ENCODE results near the gene ARID5B. TPM values are rescaled to one million over a fixed set of nuclear protein-coding genes. Genes with fewer than 3 reads are reported as not detected.
"Not testable (repeated sequence)": the region's sequence is repeated elsewhere in the genome, so short reads cannot be mapped to it uniquely, and the experiment has no call there.

ARID5B gene, protein sequence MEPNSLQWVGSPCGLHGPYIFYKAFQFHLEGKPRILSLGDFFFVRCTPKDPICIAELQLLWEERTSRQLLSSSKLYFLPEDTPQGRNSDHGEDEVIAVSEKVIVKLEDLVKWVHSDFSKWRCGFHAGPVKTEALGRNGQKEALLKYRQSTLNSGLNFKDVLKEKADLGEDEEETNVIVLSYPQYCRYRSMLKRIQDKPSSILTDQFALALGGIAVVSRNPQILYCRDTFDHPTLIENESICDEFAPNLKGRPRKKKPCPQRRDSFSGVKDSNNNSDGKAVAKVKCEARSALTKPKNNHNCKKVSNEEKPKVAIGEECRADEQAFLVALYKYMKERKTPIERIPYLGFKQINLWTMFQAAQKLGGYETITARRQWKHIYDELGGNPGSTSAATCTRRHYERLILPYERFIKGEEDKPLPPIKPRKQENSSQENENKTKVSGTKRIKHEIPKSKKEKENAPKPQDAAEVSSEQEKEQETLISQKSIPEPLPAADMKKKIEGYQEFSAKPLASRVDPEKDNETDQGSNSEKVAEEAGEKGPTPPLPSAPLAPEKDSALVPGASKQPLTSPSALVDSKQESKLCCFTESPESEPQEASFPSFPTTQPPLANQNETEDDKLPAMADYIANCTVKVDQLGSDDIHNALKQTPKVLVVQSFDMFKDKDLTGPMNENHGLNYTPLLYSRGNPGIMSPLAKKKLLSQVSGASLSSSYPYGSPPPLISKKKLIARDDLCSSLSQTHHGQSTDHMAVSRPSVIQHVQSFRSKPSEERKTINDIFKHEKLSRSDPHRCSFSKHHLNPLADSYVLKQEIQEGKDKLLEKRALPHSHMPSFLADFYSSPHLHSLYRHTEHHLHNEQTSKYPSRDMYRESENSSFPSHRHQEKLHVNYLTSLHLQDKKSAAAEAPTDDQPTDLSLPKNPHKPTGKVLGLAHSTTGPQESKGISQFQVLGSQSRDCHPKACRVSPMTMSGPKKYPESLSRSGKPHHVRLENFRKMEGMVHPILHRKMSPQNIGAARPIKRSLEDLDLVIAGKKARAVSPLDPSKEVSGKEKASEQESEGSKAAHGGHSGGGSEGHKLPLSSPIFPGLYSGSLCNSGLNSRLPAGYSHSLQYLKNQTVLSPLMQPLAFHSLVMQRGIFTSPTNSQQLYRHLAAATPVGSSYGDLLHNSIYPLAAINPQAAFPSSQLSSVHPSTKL
- 63.7 TPM for total RNA-seq

DNA sequence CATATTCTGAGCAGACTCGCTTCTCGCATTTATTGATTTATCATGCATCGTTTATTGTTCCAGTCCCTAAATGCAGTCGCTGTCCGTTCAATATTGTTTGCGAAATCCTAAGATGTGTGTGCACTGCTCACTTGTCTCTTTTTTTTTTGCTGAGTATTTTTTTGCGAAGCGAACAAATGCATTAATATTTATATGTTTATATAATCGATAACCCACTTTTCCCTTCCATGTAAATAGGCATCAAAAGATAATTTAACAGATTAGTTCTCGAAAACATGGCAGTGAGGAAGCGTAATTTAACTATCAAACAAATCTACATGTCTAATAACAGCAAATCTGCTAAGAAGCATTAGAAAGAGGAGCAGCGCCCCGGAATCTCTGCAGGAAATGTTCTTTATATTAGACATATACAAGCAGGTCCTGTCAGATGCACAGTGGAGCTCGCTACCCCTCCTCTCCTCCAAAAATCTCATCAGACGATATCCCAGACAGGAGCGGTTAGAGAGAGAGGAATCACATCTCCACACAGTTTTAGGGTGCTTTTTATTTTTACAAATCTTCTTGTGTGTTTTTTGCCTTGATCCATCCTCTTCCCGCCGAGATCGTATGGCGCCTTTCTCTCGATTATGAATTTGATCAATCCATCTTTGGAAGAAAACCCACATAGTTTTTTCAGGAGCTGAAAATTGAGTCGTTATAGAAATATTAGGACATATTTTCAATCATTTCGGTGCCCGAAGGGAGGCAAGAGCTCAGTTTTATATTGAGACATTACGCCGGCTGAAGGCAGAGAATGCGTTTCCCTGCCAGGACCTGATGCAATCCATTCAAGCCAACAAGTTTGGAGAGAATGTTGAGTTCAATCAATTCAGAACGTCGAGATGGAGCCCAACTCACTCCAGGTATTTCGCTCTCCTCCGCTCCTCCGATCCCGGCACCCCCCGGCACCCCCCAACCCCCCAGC is at the start of gene ARID5B:
Gene ARID5B (plus strand): TSS at position 871 of the 964 bp plus-strand sequence. CDS start 11 bp downstream, at position 882.
- no peak for DNase-seq (ENCODE audit: low spot score)

DNA sequence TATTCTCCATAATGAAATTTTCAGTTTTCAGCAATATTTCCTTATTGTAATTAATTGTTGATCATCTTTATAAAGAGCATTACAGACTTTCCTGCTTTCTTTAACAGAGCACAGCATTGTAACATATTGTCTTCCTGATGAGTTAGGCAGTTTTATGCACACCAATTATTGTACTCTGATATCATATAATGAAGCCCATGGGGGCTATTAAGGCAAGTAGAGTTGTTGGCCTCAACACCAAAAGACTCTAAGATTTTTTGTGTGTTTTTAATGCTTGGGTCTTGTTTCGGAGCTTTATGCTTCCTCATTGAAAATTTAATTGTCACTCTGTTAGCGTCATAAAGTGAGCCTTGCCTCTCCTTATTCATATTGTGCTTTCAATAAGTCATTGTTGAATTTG is 49.2 kb upstream of the ARID5B start:
- no peak for DNase-seq (ENCODE audit: low spot score)

DNA sequence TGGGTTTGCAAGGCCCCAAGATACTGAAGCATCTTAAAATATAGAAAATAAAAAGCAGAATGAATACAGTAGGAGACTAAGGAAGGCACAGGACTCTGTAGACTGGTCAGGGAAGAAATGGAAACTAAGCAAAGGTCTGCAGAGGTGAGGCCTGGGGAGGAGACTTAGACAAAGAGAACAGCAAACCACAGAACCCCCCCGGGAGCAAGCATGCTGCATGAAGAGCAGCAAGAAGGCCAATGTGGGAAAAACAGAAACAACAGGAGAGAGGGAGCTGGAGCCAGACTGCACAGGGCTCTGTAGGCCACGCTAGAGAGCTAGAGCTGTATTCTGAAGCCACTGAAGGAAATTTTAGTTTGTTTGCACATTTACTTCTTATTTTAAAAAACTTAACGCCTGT is 45.7 kb upstream of the ARID5B start:
- no peak for DNase-seq (ENCODE audit: low spot score)

DNA sequence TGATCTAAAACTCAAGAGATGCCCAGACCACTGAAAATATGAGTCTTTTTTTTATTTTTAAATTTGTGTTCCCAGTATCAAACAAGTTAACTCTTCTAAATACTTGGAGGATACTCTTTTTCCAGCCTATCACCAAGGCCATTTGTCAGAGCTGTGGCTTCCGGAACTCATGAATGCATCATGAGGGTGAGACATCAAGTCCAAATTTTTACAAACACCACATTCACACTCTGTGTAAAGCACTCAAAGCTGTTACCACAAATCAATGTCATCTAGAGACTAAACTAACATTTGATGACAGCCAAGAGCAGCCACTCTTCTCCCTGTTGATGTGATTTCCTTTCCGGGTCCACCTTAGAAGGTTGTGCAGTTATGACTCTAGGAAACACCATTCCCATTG is 43.8 kb upstream of the ARID5B start:
- DNase-seq (ENCODE audit: low spot score) = no peak

DNA sequence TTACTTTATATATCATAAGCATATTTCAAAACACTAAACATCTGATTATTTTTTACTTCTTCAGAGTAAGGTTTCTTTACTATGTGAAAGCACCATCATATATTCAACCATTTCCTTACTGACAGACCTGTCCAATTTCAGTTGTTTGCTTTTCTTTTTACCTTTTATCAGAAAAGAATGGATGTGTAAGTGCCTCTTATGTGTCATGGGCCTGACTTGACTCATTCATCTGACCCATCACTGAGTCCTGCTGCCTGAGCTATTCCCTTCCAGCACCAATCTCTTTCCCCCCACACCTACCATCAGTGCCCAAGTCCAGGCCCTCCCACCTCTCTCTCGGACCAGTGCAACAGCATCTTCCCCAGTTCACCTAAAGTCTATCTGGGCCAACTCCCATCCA is 41.7 kb upstream of the ARID5B start:
- no peak for DNase-seq (ENCODE audit: low spot score)

DNA sequence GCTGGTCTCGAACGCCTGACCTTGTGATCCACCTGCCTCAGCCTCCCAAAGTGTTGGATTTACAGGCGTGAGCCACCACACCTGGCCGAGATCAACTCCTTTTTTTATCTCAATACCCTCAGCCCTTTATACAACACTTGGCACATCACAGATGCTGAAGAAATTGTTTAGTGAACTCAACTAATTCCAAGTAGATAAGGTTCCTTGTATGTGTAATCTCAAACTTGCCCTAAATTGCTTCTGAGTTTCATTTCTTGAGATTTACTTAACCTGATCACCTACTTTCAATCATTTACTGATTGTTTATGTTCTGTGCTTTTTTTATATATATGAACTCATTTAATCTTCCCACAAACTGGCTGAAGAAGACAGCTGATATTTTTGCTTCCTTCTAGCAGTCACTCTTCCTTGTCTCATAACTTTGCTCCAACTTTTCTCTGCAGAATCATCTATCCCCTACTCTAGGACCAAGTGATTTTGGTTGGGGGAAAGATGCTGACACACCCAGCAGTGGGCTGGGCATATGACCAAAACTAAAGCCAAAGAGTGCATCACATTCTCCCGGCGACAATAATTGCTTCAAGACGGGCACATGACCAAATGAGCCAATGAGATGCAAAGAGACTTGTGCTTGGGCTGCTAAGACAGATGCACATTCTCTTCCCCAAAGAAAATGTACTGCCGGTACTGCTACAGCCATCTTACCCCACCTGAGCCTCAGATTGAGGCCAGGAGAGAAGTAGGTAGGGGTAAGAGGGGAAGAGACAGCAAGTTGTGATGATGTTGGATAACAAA is 40.3 kb upstream of the ARID5B start:
- no peak for DNase-seq (ENCODE audit: low spot score)

DNA sequence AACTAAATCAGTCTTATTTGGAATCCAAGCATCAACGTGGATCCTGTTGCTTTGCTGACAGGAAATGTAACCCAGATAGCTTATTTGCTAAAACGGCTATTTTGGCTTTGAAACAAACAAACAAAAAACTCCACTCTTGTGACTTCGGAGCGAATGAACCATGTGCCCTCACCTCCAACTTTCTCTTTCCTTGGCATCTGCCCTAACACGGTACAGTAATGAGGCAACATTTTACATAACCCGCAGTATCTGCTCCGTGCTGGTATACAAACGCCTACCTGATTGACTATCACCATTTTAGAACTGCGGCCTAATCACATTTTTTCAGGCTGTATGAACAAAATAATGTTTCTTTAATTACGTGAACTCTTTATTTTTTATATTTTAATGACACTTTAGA is 37.5 kb upstream of the ARID5B start:
- no peak for DNase-seq (ENCODE audit: low spot score)

DNA sequence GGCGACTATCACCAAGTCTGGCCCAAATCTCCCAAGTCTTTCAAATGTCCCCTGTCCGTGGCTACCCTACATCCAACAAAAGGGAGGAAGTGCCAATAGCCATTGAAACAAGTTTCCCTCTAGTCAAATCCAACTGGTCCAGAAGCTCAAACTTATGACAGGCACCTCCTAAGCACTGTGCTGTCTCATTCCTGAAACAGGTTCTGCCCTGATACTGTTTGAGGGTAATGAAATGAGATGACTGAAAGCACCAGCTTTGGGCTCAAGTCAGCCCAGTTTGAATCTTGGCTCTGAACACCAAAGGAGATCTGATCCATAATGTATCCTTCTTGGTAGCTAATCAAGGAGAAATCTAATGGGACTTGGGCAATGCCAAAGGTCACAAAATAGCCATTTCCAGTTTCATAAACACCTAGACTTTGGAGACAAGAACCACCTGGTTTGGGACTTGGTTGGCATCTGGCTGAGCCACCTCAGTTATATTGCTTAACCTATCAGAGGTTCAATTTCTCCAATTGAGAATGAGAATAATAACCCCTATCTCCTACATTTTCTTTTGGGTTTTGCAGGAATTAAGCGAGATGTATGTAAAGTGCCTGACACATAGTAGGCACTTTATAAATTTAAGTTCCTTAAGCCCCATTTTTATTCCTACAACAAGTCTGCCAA is 34.7 kb upstream of the ARID5B start:
- DNase-seq (ENCODE audit: low spot score) = no peak

DNA sequence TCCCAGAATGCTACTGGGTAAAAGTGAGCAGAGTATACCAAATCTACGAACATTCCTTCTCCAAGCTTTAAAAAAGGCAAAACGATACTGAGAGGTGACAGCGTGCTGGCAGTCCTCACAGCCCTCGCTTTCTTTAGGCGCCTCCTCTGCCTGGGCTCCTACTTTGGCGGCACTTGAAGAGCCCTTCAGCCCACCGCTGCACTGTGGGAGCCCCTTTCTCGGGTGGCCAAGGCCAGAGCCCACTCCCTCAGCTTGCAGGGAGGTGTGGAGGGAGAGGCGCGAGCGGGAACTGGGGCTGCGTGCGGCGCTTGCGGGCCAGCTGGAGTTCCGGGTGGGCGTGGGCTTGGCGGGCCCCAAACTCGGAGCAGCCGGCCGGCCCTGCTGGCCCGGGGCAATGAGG is 34.1 kb upstream of the ARID5B start:
- not testable (repeated sequence) for DNase-seq (ENCODE audit: low spot score)

DNA sequence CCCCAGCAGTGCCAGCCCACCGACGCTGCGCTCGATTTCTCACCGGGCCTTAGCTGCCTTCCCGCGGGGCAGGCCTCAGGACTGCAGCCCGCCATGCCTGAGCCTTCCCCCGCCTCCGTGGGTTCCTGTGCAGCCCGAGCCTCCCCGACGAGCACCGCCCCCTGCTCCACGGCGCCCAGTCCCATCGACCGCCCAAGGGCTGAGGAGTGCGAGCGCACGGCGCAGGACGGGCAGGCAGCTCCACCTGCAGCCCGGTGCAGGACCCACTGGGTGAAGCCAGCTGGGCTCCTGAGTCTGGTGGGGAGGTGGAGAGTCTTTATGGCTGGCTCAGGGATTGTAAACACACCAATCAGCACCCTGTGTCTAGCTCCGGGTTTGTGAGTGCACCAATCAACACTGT is 33.7 kb upstream of the ARID5B start:
- DNase-seq (ENCODE audit: low spot score) = peak; percentile 65

DNA sequence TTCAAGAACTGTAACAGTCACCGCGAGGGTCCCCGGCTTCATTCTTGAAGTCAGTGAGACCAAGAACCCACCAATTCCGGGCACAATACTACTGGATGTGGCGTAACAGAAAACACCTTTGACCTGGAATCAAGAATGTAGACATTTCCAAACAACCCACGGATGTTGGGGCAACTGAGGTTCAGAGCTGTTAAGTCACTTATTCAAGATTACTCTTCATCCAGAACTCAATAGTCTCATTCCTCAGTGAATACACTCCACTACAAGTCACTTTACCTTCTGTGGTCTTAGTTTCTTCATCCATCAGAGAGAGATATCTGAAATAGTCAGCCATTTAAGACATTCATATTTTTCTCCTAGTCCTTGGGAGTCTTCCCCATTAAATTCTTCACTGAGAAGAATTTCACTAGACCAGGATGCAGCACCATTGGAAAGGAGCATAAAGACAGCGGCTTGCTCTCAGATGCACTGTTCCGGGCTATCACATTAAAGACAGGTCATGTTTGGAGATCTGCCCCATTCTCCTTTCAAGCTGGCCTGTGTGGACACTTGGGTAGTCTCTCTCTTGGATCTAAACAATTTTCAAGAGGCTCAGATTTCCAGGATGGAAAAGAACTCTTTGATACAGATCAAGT is 32.3 kb upstream of the ARID5B start:
- no peak for DNase-seq (ENCODE audit: low spot score)

DNA sequence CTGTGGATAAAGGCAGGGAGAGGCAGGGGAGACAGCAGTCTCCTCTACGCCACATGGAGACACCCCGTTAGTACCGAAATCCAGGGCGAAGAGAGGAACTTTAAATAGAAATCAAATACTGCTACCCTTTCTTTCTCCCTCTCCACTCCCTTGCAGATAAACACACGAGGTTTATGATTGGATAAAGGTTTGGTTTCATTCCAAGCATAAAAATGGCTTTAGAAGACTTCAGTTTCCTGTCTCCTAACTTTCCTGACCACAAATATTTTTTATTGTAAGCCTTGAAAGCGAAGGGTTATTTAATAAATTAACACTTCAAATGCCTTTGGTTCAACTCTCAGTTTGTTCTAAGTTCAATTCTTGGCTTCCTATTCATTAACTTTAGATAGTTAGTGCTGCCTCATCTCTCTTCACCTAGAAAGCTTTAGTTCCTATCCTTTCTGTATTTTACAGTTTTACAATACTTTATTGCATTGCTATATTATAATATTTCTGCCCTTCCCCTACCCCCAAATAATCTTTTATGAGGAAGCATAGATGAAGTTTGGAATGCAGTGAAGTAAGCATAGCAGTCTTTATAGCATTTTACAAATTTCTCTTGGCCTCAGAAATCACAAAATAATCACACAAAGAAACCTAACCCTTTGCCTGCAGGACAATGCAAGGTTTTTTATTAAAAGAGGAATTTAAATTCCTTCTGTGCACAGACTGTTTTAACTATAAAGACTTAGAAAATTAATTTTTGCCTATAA is 31.5 kb upstream of the ARID5B start:
- no peak for DNase-seq (ENCODE audit: low spot score)

DNA sequence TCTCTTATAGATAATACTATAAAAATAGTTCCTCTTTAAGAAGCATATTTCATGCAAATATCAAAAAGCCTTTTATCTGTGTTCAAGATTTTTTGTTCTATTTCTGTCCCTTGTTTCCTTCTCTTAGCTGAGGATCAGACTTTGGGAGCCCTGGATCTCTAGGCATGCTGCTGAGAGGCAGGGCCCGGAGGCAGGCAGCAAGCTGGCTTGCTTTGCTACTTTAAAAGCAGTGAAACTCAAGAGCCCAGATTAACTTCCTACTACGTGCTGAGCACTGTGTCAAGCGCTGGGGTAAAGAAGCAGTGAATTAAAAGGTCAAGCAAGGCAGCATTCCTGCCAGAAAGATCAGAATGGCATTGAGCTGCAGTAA is 31.0 kb upstream of the ARID5B start:
- no peak for DNase-seq (ENCODE audit: low spot score)

DNA sequence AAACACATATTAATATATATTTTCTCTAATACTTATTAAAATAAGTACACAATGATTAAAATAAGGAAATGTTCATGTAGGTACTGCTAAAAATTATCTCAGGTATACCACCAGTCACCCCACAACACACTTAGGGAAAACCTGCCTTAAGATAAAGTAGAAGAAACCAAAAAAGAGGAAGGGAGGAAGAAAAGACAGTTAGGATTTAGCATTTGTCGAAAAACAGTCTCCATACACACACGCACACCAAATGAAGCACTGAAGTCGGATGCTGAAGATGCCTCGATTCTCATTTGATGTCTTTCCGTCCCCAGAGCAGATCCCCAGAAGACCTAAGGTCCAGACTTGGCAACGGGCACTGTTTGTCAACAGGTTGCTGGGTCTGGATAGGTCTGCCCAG is 30.0 kb upstream of the ARID5B start:
- DNase-seq (ENCODE audit: low spot score) = no peak

DNA sequence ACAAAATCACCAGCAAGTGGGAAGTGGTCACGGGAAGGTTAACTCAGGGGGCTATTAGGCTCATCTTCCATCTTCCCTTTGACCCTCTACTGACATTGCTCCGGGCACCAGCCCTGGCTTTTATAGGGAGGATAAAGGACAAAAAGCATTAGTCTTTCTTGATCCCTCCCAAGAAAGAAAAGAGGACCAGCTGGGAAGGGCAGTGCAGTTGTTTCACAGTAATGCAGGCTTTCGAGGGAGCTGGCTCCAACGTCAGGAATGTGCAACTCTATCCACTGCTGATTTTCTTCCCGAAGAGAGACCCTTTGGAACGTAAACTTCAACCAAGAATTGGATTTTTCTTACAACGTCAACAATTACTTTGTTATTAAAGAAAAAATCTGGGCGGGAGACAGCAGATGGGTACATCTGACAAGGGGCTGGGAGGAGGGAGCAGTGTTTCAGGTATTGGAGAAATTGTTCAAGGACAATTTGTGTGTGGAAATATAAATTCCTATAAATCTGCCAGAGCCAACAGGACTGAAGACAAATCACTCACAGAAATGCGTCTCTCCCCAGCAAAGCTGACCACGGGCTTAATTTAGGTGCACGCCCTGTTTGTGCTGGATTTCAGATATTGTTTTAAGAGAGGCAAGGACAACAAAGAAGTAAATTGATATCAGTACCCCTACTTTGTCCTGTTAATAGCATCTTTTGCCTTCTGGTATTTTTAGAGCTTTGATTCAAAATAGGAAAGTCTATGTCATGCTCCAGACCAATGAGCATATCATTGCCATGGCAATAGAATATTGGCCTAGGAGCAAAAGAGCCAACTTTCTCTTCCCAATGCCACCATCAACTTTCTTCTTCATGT is 23.4 kb upstream of the ARID5B start:
- DNase-seq (ENCODE audit: low spot score) = no peak

DNA sequence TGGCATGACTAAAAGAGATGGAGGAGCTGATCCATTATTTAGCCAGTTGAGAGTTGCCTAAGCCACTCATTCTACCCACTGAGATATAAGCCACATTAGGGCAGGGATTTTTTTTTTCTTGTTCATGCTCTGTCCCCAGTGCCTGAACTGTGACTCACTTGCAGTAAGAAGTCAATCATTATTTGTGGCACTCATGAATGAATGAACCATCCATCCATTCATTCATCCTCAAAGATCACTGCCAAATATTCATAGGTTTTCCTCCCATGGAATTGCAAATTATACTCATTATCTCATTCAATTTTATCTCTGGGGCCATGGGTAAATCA is 22.8 kb upstream of the ARID5B start:
- DNase-seq (ENCODE audit: low spot score) = no peak

DNA sequence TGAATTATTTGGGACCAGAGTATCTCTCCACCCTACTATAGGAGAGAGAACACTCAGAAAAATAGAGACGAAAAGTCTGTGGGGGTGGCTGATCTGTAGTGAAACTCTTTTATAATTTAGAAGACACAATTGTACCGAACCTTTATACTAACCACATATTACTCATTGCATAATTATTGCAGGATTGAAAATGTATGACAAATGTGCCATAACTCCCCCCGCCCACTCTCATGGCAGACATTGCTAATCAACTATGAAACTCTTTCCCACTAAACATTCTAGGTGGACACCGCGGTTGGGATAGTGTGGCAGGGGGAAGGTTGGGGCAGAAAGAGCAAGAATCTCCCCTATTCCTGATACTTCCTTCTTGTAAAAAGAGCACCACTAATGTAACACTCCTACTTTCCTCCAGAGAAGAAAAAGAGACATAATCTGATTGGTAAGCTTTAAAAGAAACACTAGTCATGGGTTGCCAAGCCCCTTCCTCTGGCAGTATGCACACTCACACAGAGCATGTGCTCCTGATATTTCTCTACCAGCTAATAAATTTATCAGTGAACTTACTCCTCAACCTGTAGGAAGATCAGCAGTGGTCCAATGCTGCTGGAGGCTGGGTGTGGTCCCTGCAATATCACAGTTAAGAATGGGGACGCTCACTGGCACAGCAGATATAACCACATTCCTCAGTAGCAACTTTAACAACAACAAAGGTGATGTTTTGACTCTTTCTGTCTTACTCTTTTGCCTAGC is 18.7 kb upstream of the ARID5B start:
- no peak for DNase-seq (ENCODE audit: low spot score)
